ENCODE data around the gene SEC16A.

SEC16A gene

DNA sequence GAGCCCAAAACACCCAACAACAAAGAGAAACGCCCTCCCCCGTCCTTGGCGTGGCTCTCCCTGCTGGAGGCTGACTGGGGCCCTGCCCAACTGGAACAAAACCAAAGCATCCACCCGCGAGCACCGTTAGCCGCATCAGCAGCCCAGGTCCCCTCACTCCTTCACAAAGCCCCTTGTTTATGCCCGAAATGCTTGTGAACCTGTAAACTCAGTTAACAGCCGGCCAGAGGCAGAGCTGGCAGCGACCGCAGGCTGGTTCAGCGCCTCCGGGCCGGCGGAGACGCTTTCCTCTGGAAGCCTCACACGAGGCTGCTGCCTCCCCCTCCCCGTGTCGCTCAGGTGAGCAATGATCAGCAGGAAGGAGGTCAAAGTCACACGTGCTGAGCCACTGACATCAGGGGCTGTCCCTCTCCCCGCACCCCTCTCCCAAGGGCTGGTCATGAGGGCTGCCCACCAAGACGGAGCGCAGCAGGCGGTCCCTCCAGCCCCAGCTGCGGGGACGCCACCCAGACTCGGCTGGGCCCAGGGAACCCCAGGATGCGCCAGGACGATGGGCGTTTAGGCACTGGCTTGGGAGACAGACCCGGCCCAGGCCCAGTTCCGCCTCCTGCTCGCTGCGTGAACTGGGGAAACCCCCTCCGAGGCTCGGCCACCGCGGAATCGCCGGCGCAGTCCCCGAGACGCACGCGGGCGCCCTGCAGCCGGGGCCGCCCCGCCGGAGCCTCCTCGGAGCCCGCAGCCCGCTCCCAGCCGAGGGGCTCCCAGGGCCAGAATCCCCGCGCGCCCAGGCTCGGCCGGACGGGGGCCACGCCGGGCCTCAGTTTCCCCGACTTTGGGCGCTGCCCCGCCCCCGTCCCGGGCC is 83.4 kb downstream of the SEC16A start:
- peak; percentile 60 for DNase-seq

DNA sequence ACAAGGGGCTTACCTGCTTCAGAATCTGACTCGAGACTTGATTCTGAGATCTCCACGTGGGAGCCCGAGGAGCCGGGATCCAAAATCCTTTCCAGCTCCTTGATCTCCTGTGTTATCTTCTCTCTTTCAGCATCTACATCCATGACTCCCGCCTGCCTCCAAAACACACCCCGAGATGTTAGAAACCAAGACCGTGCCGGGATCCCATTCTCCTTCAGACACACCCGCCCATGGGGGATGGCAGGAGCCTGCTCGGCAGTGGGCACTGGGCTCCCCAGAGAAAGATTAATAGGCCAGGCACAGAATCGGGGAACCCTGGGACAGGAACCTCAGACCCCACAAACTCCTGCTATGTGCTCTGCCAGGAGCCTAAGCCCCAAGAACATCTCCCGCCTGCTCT is 84.6 kb downstream of the SEC16A start:
- no peak for DNase-seq

DNA sequence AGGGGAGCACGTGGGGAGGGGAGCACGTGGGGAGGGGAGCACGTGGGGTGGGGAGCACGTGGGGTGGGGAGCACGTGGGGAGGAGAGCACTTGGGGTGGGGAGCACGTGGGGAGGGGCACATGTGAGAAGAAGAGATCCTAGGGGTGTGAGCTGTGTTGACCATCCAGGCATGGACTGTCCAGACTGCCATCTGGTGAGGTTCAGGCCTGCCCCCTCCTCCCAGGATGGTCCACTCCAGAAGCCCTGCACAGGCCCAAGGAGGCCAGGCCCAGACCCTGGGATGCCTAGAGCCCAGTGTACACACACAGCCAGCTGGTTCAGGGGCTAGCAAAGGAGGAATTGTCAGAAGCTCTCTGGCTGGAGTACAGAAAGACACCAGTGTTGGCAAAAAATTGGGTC is 85.2 kb downstream of the SEC16A start:
- no peak for DNase-seq

DNA sequence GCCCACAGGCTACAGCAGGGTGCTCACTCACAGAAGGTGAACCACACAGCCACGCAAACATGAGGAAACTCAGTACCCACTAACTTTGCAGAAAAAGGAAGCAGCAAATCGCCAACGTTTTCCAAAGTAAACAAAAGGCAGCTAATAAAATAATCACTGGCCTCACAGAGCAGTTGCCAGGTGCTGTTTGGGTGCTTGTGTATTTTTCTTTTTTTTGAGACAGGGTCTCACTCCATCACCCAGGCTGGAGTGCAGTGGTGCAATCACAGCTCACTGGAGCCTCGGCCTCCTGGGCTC is 86.7 kb downstream of the SEC16A start:
- no peak for DNase-seq

DNA sequence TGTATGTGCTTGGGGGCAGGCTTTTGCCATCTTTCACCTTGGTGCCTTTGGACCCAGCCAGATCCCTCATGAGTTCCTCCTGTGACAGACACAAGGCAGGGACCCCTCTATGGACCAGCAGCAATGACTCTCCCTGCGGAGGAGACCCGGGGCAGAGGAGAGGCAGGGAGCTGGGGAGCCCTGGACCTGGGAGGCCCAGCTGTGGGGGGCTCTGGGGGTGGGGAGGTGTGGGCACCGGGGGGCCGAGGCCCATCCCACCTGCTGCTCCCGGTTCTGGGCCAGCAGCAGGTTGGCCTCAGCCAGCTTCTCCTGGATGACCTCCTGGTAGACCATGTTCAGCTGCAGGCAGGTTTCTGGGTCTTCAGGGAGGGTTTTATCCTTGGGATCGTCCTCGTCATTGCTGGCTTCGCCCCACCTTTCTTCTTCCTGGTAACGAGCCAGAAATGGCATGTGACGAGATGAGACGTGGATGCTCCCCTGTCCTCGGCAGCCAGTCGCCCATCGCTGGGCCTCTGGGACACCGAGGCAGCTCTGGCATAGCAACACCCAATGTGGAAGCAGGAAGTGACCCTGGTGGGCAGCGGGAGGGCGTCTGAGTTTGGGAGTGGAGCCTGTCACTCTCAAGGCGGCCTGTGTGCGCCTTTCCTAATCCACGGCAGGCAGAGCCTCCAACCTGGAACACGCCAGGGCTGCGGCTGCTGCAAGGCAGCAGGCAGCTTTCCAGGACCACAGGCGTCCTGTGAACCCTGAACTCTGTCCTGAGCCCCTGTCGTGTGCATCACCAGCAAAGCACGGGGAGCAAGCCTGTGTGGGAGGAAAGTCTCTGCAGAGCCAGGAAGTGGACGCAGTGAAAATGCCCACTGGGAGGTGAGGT is 87.3 kb downstream of the SEC16A start:
- DNase-seq, result no peak

DNA sequence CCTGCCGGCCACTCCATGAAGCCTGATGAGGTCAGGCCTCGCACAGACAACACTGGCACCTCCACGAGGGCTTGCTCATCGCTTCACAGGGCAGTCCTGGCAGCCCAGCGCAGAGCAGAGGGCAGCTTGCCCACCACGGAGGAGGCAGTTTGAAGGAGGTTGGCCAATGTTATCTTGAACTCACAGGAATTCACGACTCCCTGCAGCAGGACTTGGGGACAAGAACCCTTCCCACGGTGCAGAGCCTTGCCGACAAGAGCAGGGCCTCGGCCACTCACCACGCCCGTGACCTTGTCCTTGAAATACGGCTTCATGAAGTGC is 87.9 kb downstream of the SEC16A start:
- no peak for DNase-seq

DNA sequence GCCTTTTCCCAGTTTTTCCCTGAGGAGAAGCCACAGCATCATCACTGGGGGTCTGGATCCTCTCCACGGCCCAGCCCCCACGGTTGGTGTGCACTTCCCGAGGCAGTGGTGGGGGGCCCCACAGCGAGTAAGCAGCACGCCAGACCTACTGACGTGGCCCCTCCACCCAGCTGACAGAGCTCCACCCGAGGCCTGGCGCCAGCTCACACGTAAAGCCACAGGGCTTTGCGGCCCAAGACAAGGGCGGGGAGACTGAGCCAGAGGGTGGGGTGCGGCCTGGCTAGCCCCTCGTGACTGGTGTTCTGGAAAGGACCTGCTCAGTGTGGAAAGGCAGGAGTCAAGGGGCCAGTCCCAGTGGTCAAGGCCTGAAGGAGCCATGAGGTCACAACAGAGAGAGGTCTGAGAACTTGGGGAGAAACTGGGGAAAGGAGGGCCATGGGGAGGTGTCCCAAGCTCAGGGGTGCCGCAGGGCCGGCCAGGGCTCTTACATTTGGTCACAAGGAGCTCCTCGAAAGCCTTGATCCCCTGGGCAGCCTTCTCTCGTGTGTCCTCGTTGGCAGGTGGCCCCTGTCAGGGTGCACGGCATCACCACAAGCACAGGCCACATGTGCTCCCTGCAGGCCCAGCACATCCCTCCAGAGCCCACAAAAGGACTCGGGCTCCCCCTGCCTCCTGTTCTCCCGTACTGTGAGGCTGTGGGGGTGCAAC is 88.4 kb downstream of the SEC16A start:
- DNase-seq, result no peak

DNA sequence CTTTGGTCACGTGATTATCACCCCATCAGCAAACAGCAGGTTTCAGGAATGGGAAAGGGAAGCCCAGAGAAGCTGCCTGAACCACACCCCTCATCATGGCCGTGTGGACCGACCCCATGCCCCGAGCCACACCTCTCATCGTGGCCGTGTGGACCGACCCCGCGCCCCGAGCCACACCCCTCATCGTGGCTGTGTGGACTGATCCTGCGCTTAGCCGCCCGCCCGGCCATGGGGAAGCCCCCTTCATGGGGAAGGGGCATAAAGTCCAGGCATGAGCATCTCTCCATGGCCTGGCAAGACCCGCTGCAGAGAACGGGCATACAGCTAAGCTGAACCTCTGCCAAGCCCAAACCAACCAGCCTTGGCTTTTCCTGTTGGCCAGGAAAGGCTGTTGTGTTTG is 89.3 kb downstream of the SEC16A start:
- DNase-seq, result no peak

DNA sequence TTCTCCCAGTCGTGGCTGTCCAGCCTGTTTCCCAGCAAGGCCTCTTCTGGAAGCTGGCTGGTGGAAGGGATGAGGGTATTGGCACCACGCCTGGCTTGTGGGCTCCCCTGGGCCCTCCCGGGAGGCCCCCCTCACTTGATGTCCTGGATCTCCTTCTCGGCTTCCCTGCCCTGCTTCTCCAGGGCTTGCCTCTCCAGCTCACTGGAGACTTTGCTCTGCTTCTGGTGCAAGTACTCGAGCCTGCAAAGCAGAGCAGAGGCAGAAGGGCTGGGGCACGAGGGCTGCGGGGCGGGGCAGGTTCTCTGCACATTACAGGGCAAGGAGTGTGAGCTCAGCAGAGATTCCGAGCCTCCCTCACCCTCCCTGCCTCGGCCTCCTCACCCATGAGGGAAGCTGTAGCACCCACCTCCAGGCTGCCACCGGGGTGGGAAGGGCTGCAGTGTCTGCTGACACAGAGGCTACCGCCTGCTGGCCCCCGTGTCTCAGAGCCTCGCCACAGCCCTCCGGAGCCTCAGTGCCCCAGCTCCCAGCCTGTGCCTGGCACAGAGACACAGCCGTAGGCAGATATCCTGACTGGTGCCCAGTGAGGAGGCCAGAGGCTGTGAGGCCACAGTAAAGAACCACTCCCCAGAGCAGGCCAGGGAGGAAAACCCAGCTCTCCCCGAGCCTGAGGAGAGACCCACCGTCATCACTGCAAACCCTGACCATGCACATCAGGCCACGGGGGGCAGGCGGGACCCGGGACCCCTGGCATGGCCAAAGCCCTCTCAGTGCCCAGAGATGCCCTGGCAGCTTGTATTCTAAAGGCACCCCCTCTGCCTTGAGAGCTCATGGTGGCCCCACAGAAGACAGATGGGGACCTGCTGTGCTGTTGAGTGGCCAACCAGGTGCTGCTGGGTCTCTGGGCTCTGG is 90.0 kb downstream of the SEC16A start:
- DNase-seq, result no peak

DNA sequence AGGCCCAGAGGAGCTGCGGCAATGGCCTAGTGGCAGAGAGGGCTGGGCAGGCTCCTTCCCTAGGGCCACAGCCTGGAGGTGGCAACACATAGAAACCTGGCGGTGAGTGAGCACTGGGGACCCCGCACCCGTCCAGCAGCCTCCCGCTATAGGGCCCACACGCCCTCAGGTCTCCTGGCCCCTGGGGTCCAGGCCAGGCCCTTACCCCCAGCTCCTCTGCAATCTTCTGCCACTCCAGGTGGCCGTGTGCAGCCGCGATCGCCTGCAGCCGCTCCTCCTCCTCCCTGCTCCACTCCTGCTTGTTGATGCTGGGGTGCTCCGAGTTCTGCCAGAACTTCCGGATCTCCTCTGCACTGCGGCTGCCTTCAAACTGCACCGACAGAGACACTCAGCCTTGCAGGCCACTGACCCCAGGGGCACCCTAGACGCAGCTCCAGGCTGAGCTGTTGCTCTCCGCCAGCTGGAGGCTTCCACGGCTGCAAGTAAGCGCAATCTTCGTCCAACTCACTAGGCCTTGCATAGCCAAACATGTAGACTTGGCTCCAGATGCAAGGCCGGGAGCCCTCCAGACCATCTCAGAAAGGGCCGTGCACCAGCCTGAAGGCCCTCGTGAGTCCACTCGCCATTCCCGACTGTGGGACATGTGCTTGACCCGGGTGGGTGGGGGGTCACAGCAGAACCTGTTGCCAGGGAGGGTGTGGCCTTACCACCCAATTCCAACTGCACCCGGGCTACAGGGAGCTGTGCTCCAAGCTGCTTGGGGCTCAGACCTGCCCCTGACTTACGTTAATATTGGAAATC is 90.9 kb downstream of the SEC16A start:
- DNase-seq, result no peak

Data from activated CD4-positive, alpha-beta T cell treated with anti-CD3 and anti-CD28 coated beads for 48 hours (primary cell).